Astrocyte (in vitro differentiated cells and primary cell): ENCODE results near the gene PRKAG2. TPM values are rescaled to one million over a fixed set of nuclear protein-coding genes. Genes with fewer than 3 reads are reported as not detected.

Source experiments
- DNase-seq: peaks from one replicate; pipeline ENCODE4 v3.0.0-alpha.2; 2010; ENCODE audit warnings: low read depth
- FAIRE-seq: peaks from 2 replicates; lab custom pipeline; 2011; peaks lifted over from hg19 to GRCh38; lab: Jason Lieb, UNC
- H2AFZ ChIP-seq: 2 replicates; pipeline ENCODE4 v1.6.0; 2012; ENCODE audit warnings: low read depth, low read length, inconsistent platforms
- H3K27ac ChIP-seq: 2 replicates; pipeline ENCODE4 v1.5.1; 2011; ENCODE audit warnings: low read depth, low read length, inconsistent platforms
- H3K27me3 ChIP-seq: 2 replicates; pipeline ENCODE4 v1.6.0; 2011; ENCODE audit warnings: low read length, inconsistent platforms; ENCODE audit not compliant: insufficient read depth
- H3K36me3 ChIP-seq: 2 replicates; pipeline ENCODE4 v1.5.1; 2011; ENCODE audit warnings: low read length, inconsistent platforms; ENCODE audit not compliant: insufficient read depth
- H3K4me1 ChIP-seq: 2 replicates; pipeline ENCODE4 v1.5.1; 2011; ENCODE audit warnings: low read length, inconsistent platforms; ENCODE audit not compliant: insufficient read depth
- H3K4me2 ChIP-seq: 2 replicates; pipeline ENCODE4 v1.6.0; 2012; ENCODE audit warnings: low read length, inconsistent platforms
- H3K4me3 ChIP-seq: 2 replicates; pipeline ENCODE4 v1.5.1; 2011; ENCODE audit warnings: low read depth, mild to moderate bottlenecking, low read length, inconsistent platforms; ENCODE audit not compliant: insufficient read depth
- H3K79me2 ChIP-seq: 2 replicates; pipeline ENCODE4 v1.6.0; 2012; ENCODE audit warnings: mild to moderate bottlenecking, low read length, inconsistent platforms; ENCODE audit not compliant: insufficient read depth
- H3K9ac ChIP-seq: 2 replicates; pipeline ENCODE4 v1.6.0; 2012; ENCODE audit warnings: mild to moderate bottlenecking, low read length, inconsistent platforms
- H3K9me3 ChIP-seq: 2 replicates; pipeline ENCODE4 v1.5.1; 2012; ENCODE audit warnings: low read depth, mild to moderate bottlenecking, low read length, inconsistent platforms; ENCODE audit not compliant: insufficient read depth
- H4K20me1 ChIP-seq: 2 replicates; pipeline ENCODE4 v1.6.0; 2012; ENCODE audit warnings: low read length, inconsistent platforms; ENCODE audit not compliant: insufficient read depth
- H3K27ac Mint-ChIP-seq: one replicate; pipeline ENCODE4 v1.8.0; 2021; ENCODE audit warnings: mild to moderate bottlenecking, mixed read lengths; ENCODE audit not compliant: unreplicated experiment
- H3K27me3 Mint-ChIP-seq: one replicate; pipeline ENCODE4 v1.8.0; 2021; ENCODE audit warnings: low read depth, mixed read lengths; ENCODE audit not compliant: unreplicated experiment
- H3K36me3 Mint-ChIP-seq: one replicate; pipeline ENCODE4 v1.8.0; 2021; ENCODE audit warnings: low read depth, mixed read lengths; ENCODE audit not compliant: unreplicated experiment
- H3K4me1 Mint-ChIP-seq: one replicate; pipeline ENCODE4 v1.8.0; 2021; ENCODE audit warnings: low read depth, mixed read lengths; ENCODE audit not compliant: unreplicated experiment
- H3K4me3 Mint-ChIP-seq: one replicate; pipeline ENCODE4 v1.8.0; 2021; ENCODE audit warnings: mild to moderate bottlenecking, moderate library complexity, mixed read lengths; ENCODE audit not compliant: unreplicated experiment
- H3K9me3 Mint-ChIP-seq: one replicate; pipeline ENCODE4 v1.8.0; 2021; ENCODE audit warnings: mild to moderate bottlenecking, mixed read lengths; ENCODE audit not compliant: unreplicated experiment
- CTCF ChIP-seq: IDR thresholded peaks from 2 replicates; pipeline ENCODE4 v1.5.1; 2011; ENCODE audit warnings: low read depth, mild to moderate bottlenecking, inconsistent platforms, low read length, moderate library complexity; ENCODE audit not compliant: insufficient read depth
- EZH2 ChIP-seq: IDR thresholded peaks from 2 replicates; pipeline ENCODE4 v1.6.1; 2012; ENCODE audit warnings: mild to moderate bottlenecking, low read length, inconsistent platforms; ENCODE audit not compliant: insufficient read depth
- total RNA-seq: library from RNA; stranded (reverse); gene quantifications from 2 replicates; pipeline ENCODE4 v1.2.1, GENCODE V29; 2021

PRKAG2 gene
- total RNA-seq, 1 donor from 2014 or later = 40.7 TPM

GRCh38 chr7:151816562-151817314 is 60.2 kb downstream of the PRKAG2 start:
- DNase-seq (no peak), FAIRE-seq (no peak)
- peaks cover 13% of the 10 kb centered on the region for H3K4me1 ChIP-seq
- peaks cover 85% of the 10 kb centered on the region for H3K27me3 Mint-ChIP-seq
- no peaks in the 10 kb centered on the region for H3K36me3 ChIP-seq
- H4K20me1 ChIP-seq = no peaks in the 10 kb centered on the region
- H3K4me1 Mint-ChIP-seq = peaks cover 7% of the 10 kb centered on the region
- H3K79me2 ChIP-seq = no peaks in the 10 kb centered on the region
- TF ChIP-seq CTCF = no peak
- TF ChIP-seq EZH2 = no peak
- no peak overlapping the region for H3K9ac ChIP-seq
- H3K9me3 Mint-ChIP-seq = peaks cover 2% of the 10 kb centered on the region
- no peak overlapping the region for H3K4me3 Mint-ChIP-seq
- H3K36me3 Mint-ChIP-seq = no peaks in the 10 kb centered on the region
- H3K9me3 ChIP-seq = no peaks in the 10 kb centered on the region
- no peak overlapping the region for H3K27ac Mint-ChIP-seq
- H3K4me2 ChIP-seq = no peak overlapping the region
- no peak overlapping the region for H3K27ac ChIP-seq
- H2AFZ ChIP-seq = no peak overlapping the region
- peaks cover 9% of the 10 kb centered on the region for H3K27me3 ChIP-seq
- no peak overlapping the region for H3K4me3 ChIP-seq

- H3K27ac Mint-ChIP-seq = no peak overlapping the region
- H3K36me3 Mint-ChIP-seq = no peaks in the 10 kb centered on the region
- Histone ChIP-seq H3K4me1 (peaks cover 13% of the 10 kb centered on the region), H4K20me1 (no peaks in the 10 kb centered on the region), H3K4me3 (no peak overlapping the region), H3K79me2 (no peaks in the 10 kb centered on the region), H3K27ac (no peak overlapping the region), H3K36me3 (no peaks in the 10 kb centered on the region), H2AFZ (no peak overlapping the region), H3K27me3 (peaks cover 7% of the 10 kb centered on the region), H3K9me3 (no peaks in the 10 kb centered on the region), H3K4me2 (no peak overlapping the region), H3K9ac (no peak overlapping the region)
- DNase-seq (no peak), FAIRE-seq (no peak)
- no peak overlapping the region for H3K4me3 Mint-ChIP-seq
- H3K9me3 Mint-ChIP-seq = peaks cover 2% of the 10 kb centered on the region
- peaks cover 81% of the 10 kb centered on the region for H3K27me3 Mint-ChIP-seq
- H3K4me1 Mint-ChIP-seq = peaks cover 7% of the 10 kb centered on the region
- no peak for TF ChIP-seq EZH2
- TF ChIP-seq CTCF = no peak
These were observed 61.5 kb downstream of the PRKAG2 start for GRCh38 chr7:151815419-151815818.

GRCh38 chr7:151814400-151815009 is 62.4 kb downstream of the PRKAG2 start:
- Histone ChIP-seq H3K27ac (no peak overlapping the region), H3K36me3 (no peaks in the 10 kb centered on the region), H4K20me1 (no peaks in the 10 kb centered on the region), H3K4me2 (peak overlapping the region; percentile 68), H3K9ac (no peak overlapping the region), H3K27me3 (peaks cover 12% of the 10 kb centered on the region), H2AFZ (peak overlapping the region; percentile 31), H3K4me3 (no peak overlapping the region), H3K9me3 (no peaks in the 10 kb centered on the region), H3K4me1 (peaks cover 13% of the 10 kb centered on the region), H3K79me2 (no peaks in the 10 kb centered on the region)
- Mint-ChIP-seq H3K4me1 (peaks cover 7% of the 10 kb centered on the region), H3K9me3 (peaks cover 2% of the 10 kb centered on the region), H3K36me3 (no peaks in the 10 kb centered on the region), H3K27me3 (peaks cover 84% of the 10 kb centered on the region), H3K27ac (no peak overlapping the region), H3K4me3 (no peak overlapping the region)
- no peak for FAIRE-seq
- no peak for TF ChIP-seq EZH2
- TF ChIP-seq CTCF = no peak
- DNase-seq = peak; percentile 26
